ENCODE results near the gene TM2D3. TPM values are rescaled to one million over a fixed set of nuclear protein-coding genes. Genes with fewer than 3 reads are reported as not detected.

TM2D3 gene
- total and polyA plus RNA-seq, 2 of the 8 experiments (the other 6 are each of a cell fraction or from before 2014, with no cell fraction given), result 26.4 to 28.0 TPM

DNA sequence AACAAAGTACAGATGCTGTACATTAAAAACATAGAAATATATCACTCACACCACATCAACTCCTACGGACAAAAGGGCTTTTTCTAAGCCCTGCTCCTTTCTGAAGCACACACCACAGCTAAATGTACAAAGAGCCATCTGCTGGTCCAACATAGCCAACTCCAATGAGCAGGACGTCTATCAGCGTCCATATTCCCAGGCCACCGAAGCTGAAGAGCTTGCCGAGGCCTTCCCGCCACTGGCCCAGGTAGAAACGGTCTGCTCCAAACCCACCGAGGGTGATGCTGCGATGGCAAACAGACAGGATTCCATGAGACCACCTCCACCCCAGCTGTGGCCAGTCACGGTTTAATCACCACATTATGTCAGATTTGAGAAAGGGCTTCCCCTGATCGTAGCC is 9.8 kb downstream of the TM2D3 start:
- Histone ChIP-seq H3K27me3 (replicated peaks in 1 of 4; ENCODE audit: control insufficient read depth in 3 of 4, extremely low read depth in 1 of 4, insufficient read depth in 3 of 4, low read length in 3 of 4) (no peaks in the 10 kb centered on the region), H2BK120ac (replicated peaks; ENCODE audit: low read depth, low read length) (no peak overlapping the region), H3K18ac (ENCODE audit: extremely low read depth, low read length) (no peak overlapping the region), H3K79me2 (ENCODE audit: control insufficient read depth in 1 of 2, insufficient read depth in 2 of 2, low read length in 2 of 2) (0 out of 4 replicates have a peak, but pooled peaks cover 0 to 3% of the 10 kb centered on the region in 2 experiments), H4K8ac (ENCODE audit: extremely low read depth, insufficient read depth, low read length) (no peak overlapping the region), H3K79me1 (ENCODE audit: low read depth, low read length) (no peaks in the 10 kb centered on the region), H3K4me2 (ENCODE audit: insufficient read depth in 1 of 2, low read depth in 2 of 2, low read length in 2 of 2) (no peak overlapping the region), H3K23me2 (ENCODE audit: low read depth, low read length) (no peaks in the 10 kb centered on the region), H3K4ac (replicated peaks; ENCODE audit: insufficient read length, low read depth, low read length) (no peak overlapping the region), H2BK20ac (ENCODE audit: low read length) (no peak overlapping the region), H3K9me3 (ENCODE audit: insufficient read depth in 2 of 2, low read depth in 1 of 2, low read length in 1 of 2) (no peaks in the 10 kb centered on the region), H2BK12ac (ENCODE audit: low read depth, low read length) (no peak overlapping the region), H3K36me3 (ENCODE audit: control insufficient read depth in 2 of 4, insufficient read depth in 4 of 4, low read length in 3 of 4) (peaks cover 3 to 34% (median 20%) of the 10 kb centered on the region in 4 experiments; a peak in 7 of 8 replicates), H3K4me3 (ENCODE audit: extremely low read depth in 1 of 4, insufficient read depth in 2 of 4, low read depth in 3 of 4, low read length in 4 of 4) (no peak overlapping the region), H2AFZ (ENCODE audit: low read length) (no peak overlapping the region), H3K9ac (replicated peaks in 1 of 4; ENCODE audit: extremely low read depth in 1 of 4, low read depth in 3 of 4, low read length in 3 of 4) (no peak overlapping the region), H2BK15ac (ENCODE audit: low read length) (no peak overlapping the region), H3K14ac (ENCODE audit: insufficient read length) (no peak overlapping the region), H2AK5ac (ENCODE audit: low read depth, low read length) (no peak overlapping the region), H3K56ac (replicated peaks; ENCODE audit: insufficient read length, low read depth, low read length) (no peak overlapping the region), H4K20me1 (replicated peaks in 1 of 2; ENCODE audit: control insufficient read depth in 1 of 2, insufficient read depth in 2 of 2, low read length in 2 of 2) (peaks cover 2 to 4% of the 10 kb centered on the region in 2 experiments), H3K4me1 (replicated peaks in 1 of 4; ENCODE audit: control insufficient read depth in 3 of 4, insufficient read depth in 4 of 4, low read length in 3 of 4) (no peaks in the 10 kb centered on the region), H3K23ac (ENCODE audit: insufficient read length) (no peak overlapping the region), H3K27ac (ENCODE audit: low read depth, low read length) (no peak overlapping the region), H2BK5ac (ENCODE audit: low read depth, low read length) (no peak overlapping the region), H4K91ac (replicated peaks; ENCODE audit: insufficient read length, low read length) (no peak overlapping the region), H4K5ac (ENCODE audit: insufficient read length, low read depth, low read length) (no peak overlapping the region)
- CTCF ChIA-PET (ENCODE audit: partially characterized antibody), result interaction anchor here (1.0 to 8.8 kb wide), 24 partner anchors 8 to 359 kb away, joined by 3 to 70 read pairs (median 8); no protein-coding TSS in a partner anchor
- POLR2A ChIA-PET (ENCODE audit: partially characterized antibody), result no interaction called here
- FAIRE-seq, result no peak
- no peak for DNase-seq (ENCODE audit: low read depth in 1 of 2, low spot score in 2 of 2)
- WGBS, 2 experiments (ENCODE audit: extremely low coverage in 1 of 2, insufficient coverage in 1 of 2, insufficient read length in 1 of 2, insufficient replicate concordance in 2 of 2, low coverage in 1 of 2, low lambda C conversion rate in 2 of 2, missing lambda C conversion rate in 1 of 2), result 91% methylated on average over 11 of the region's 11 CpGs; no CpG with 5 or more reads in 1 of the 2 experiments
- TF ChIP-seq ATF3 (IDR thresholded peaks at IDR 0.05; ENCODE audit: insufficient read depth, low read depth, low read length) (no peak), EP300 (IDR thresholded peaks at IDR 0.05; ENCODE audit: borderline replicate concordance in 1 of 2, low read depth in 2 of 2, low read length in 2 of 2) (no peak), JUND (IDR thresholded peaks at IDR 0.05; ENCODE audit: low read length) (no peak), KDM5A (IDR thresholded peaks at IDR 0.05; ENCODE audit: low read length) (no peak), EZH2 (IDR thresholded peaks at IDR 0.05; ENCODE audit: low read depth, low read length, severe bottlenecking) (no peak)
